ENCODE measurements around the gene TMEM107. TPM values are rescaled to one million over a fixed set of nuclear protein-coding genes. Genes with fewer than 3 reads are reported as not detected.

Gene TMEM107
- total RNA-seq, 1 experiment from 2014 or later = 30.1 TPM

DNA sequence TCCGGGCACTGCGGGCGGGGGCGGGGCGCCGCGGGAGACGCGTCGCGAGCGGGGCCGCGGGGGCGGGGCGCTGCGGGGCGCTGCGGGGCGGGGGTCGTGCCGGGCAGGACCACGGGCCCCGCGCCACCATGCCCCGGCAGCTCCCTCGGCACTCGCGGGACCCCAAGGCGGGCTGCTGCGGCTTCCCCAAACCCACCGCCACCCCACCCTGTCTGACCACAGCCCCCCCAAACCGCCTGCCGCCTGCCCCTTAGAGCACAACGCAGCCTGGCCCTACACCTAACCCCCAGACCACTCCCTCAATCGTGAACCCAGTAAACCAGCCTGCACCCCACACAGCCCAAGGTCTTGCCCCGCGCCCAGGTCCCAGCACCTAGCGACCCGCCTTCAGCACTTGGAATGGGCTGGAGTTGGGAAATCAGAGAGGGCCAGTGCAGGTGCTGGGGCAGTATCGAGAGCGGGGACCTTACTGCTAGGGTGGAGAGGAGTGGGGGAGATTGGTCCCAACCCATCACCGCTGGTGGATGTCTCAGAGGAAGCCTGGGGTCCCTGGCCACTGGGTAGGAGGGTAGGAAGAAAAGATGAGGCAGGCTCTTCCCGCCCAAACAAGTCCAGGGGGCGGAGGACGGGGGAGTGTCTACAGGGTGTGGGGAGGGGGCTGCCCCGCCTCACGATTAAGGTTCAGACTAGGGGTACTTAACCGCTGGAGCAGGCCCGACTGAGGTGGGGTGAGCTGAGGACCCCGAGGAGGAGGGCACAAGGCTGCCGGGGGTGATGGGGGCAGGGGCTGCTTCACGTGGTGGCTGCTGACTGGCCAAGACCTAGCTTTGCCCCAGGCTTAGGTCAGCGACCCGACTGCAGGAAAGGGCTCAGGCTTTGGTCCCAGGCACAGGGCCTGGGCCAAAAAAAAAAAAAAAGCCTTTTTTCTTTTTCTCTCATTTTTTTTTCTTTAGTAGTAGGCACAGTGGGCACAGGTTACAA, 12.9 kb downstream of the TMEM107 start:
- TF ChIP-seq ZFX (IDR thresholded peaks at IDR 0.05) (0 out of 2 replicates have a peak, but pooled peaks have one; percentile 28), EZH2phosphoT487 (IDR thresholded peaks at IDR 0.05; ENCODE audit: borderline replicate concordance) (no peak), SRF (IDR thresholded peaks at IDR 0.05; ENCODE audit: low read depth) (no peak), CBX3 (IDR thresholded peaks at IDR 0.05; ENCODE audit: low read depth) (no peak)
- ATAC-seq = peak; percentile 21
- H3K79me2 ChIP-seq (ENCODE audit: insufficient read depth, low read length) = peaks cover 34% of the 10 kb centered on the region
- H3K27ac ChIP-seq (ENCODE audit: low read depth, low read length) = peak overlapping the region; percentile 93
- peak overlapping the region; percentile 99 for H3K4me2 ChIP-seq (ENCODE audit: low read length)
- no TSS peak for BruUV-seq (replicated peaks)
- H3K9me3 ChIP-seq (ENCODE audit: control insufficient read depth in 1 of 2, insufficient read depth in 1 of 2, low read depth in 1 of 2, low read length in 2 of 2) = no peaks in the 10 kb centered on the region
- intact Hi-C loops (cut with micrococcal nuclease) = no loop called here
- peak overlapping the region; percentile 100 for H3K9ac ChIP-seq (ENCODE audit: low read length)
- no peaks in the 10 kb centered on the region for H3K27me3 ChIP-seq (ENCODE audit: insufficient read depth, low read length)
- ChIA-PET POLR2A (interaction anchor here (0.6 to 1.8 kb wide), 2 partner anchors 9 to 10 kb away, joined by 3 to 28 read pairs; no protein-coding TSS in a partner anchor), CTCF (no interaction called here), RAD21 (ENCODE audit: low non-redundant PET in 1 of 2, low total read pairs in 2 of 2, uncharacterized antibody in 2 of 2, unreplicated experiment in 2 of 2) (no interaction called here)
- H3K4me1 ChIP-seq (ENCODE audit: control insufficient read depth in 1 of 2, insufficient read depth in 2 of 2, low read length in 2 of 2) = peaks cover 38 to 59% of the 10 kb centered on the region in 2 experiments
- peaks cover 4 to 13% of the 10 kb centered on the region in 2 experiments; a peak in 3 of 4 replicates for H3K36me3 ChIP-seq (ENCODE audit: control insufficient read depth in 1 of 2, insufficient read depth in 2 of 2, low read length in 2 of 2)
- H3K4me3 ChIP-seq (replicated peaks in 1 of 2; ENCODE audit: low read depth in 1 of 2, low read length in 2 of 2) = peak overlapping the region; percentile 21 to 99
- DNase-seq (ENCODE audit: low read depth, low spot score) = no peak
- no peaks in the 10 kb centered on the region for H3K9me2 ChIP-seq (ENCODE audit: insufficient read depth)
- no peaks in the 10 kb centered on the region for H4K20me1 ChIP-seq (ENCODE audit: insufficient read depth)
- no peak overlapping the region for H2AFZ ChIP-seq (ENCODE audit: low read depth, low read length, poor library complexity, severe bottlenecking)

DNA sequence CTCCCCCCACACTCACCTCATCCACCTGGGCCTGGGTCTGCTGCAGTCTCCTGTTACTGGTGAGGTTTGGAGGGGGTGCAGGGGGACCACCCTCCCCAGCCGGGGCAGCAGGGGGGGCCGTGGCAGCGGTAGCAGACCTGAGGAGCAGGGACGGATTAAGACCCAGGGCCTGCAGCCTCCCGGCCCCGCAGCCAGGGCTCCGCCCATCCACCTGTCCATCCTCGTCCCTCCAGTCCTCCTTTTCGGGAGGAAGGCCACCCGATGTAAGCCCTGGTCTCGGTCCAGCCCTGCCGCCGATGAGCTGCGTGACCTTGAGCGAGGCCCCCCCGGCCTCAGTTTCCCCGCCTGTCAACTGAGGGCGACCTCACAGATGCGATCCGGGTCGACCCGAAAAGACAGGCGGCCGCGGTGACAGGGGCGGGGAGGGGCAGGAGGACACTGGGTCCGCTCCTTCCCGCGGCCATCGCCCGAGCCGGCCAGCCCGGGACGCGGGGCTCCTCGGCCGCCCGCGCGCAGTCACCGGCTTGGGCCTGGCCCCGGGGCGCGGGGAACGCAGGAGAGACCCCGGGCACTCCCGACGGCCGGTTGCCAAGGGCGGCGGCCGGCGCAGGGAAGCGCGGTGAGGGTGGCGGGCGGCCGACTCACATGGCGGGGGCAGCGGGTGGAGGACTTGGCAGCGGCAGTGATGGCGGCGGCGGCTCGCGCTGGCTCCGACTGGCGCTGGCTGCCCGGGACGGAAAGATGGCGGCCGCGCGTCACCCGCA, 13.8 kb downstream of the TMEM107 start, which contains the start of gene VAMP2:
VAMP2 (minus strand) TSS at position 716 of the 764 bp plus-strand sequence; CDS start at position 647, 69 bp downstream.
- Histone ChIP-seq H3K9me3 (ENCODE audit: control insufficient read depth in 1 of 2, insufficient read depth in 1 of 2, low read depth in 1 of 2, low read length in 2 of 2) (no peaks in the 10 kb centered on the region), H3K4me3 (replicated peaks in 1 of 2; ENCODE audit: low read depth in 1 of 2, low read length in 2 of 2) (peak within 1 kb of the TSS; percentile 95 to 99), H4K20me1 (ENCODE audit: insufficient read depth) (no peaks in the 10 kb centered on the region), H2AFZ (ENCODE audit: low read depth, low read length, poor library complexity, severe bottlenecking) (no peak within 1 kb of the TSS), H3K79me2 (ENCODE audit: insufficient read depth, low read length) (peaks cover 34% of the 10 kb centered on the region), H3K4me1 (ENCODE audit: control insufficient read depth in 1 of 2, insufficient read depth in 2 of 2, low read length in 2 of 2) (peaks cover 39 to 68% of the 10 kb centered on the region in 2 experiments), H3K9ac (ENCODE audit: low read length) (peak within 1 kb of the TSS; percentile 100), H3K9me2 (ENCODE audit: insufficient read depth) (no peaks in the 10 kb centered on the region), H3K4me2 (ENCODE audit: low read length) (peak within 1 kb of the TSS; percentile 99), H3K27ac (ENCODE audit: low read depth, low read length) (peak within 1 kb of the TSS; percentile 93), H3K27me3 (ENCODE audit: insufficient read depth, low read length) (no peaks in the 10 kb centered on the region), H3K36me3 (ENCODE audit: control insufficient read depth in 1 of 2, insufficient read depth in 2 of 2, low read length in 2 of 2) (peaks cover 4 to 13% of the 10 kb centered on the region in 2 experiments; a peak in 3 of 4 replicates)
- no TSS peak for BruUV-seq (replicated peaks)
- POLR2A ChIA-PET = interaction anchor here (0.6 to 9.4 kb wide), 2 partner anchors 10 kb away, joined by 3 to 95 read pairs; no protein-coding TSS in a partner anchor
- ATAC-seq (peak; percentile 58), DNase-seq (ENCODE audit: low read depth, low spot score) (no peak)
- intact Hi-C loops (cut with micrococcal nuclease) = no loop called here
- RAD21 ChIA-PET (ENCODE audit: low non-redundant PET in 1 of 2, low total read pairs in 2 of 2, uncharacterized antibody in 2 of 2, unreplicated experiment in 2 of 2) = no interaction called here
- CTCF ChIA-PET = no interaction called here
- TF ChIP-seq, protein P1, sequence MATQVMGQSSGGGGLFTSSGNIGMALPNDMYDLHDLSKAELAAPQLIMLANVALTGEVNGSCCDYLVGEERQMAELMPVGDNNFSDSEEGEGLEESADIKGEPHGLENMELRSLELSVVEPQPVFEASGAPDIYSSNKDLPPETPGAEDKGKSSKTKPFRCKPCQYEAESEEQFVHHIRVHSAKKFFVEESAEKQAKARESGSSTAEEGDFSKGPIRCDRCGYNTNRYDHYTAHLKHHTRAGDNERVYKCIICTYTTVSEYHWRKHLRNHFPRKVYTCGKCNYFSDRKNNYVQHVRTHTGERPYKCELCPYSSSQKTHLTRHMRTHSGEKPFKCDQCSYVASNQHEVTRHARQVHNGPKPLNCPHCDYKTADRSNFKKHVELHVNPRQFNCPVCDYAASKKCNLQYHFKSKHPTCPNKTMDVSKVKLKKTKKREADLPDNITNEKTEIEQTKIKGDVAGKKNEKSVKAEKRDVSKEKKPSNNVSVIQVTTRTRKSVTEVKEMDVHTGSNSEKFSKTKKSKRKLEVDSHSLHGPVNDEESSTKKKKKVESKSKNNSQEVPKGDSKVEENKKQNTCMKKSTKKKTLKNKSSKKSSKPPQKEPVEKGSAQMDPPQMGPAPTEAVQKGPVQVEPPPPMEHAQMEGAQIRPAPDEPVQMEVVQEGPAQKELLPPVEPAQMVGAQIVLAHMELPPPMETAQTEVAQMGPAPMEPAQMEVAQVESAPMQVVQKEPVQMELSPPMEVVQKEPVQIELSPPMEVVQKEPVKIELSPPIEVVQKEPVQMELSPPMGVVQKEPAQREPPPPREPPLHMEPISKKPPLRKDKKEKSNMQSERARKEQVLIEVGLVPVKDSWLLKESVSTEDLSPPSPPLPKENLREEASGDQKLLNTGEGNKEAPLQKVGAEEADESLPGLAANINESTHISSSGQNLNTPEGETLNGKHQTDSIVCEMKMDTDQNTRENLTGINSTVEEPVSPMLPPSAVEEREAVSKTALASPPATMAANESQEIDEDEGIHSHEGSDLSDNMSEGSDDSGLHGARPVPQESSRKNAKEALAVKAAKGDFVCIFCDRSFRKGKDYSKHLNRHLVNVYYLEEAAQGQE (IDR thresholded peaks at IDR 0.05; ENCODE audit: low read depth) = no peak
- TF ChIP-seq ELF1 (IDR thresholded peaks at IDR 0.05; ENCODE audit: borderline replicate concordance, low read depth) (no peak), ZFX (IDR thresholded peaks at IDR 0.05) (peak; percentile 75), CEBPB (IDR thresholded peaks at IDR 0.05; ENCODE audit: low read depth) (no peak), SRF (IDR thresholded peaks at IDR 0.05; ENCODE audit: low read depth) (no peak), EZH2phosphoT487 (IDR thresholded peaks at IDR 0.05; ENCODE audit: borderline replicate concordance) (no peak), POLR2AphosphoS5 (IDR thresholded peaks at IDR 0.05; ENCODE audit: low read depth, low read length) (peak; percentile 89)
- TF ChIP-seq, protein P2, sequence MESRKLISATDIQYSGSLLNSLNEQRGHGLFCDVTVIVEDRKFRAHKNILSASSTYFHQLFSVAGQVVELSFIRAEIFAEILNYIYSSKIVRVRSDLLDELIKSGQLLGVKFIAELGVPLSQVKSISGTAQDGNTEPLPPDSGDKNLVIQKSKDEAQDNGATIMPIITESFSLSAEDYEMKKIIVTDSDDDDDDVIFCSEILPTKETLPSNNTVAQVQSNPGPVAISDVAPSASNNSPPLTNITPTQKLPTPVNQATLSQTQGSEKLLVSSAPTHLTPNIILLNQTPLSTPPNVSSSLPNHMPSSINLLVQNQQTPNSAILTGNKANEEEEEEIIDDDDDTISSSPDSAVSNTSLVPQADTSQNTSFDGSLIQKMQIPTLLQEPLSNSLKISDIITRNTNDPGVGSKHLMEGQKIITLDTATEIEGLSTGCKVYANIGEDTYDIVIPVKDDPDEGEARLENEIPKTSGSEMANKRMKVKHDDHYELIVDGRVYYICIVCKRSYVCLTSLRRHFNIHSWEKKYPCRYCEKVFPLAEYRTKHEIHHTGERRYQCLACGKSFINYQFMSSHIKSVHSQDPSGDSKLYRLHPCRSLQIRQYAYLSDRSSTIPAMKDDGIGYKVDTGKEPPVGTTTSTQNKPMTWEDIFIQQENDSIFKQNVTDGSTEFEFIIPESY (IDR thresholded peaks at IDR 0.05; ENCODE audit: extremely low read depth, insufficient replicate concordance, low read length) = no peak
- TF ChIP-seq, protein P3, sequence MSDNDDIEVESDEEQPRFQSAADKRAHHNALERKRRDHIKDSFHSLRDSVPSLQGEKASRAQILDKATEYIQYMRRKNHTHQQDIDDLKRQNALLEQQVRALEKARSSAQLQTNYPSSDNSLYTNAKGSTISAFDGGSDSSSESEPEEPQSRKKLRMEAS (IDR thresholded peaks at IDR 0.05) = no peak; the same call in 1 of the 2 replicates
